HCT116 (cell line): ENCODE results near the gene CNN2. TPM values are rescaled to one million over a fixed set of nuclear protein-coding genes. Genes with fewer than 3 reads are reported as not detected.
A peak's percentile ranks its signal among the peaks of the same experiment; 100 is the strongest.

Experiments used
- ATAC-seq: fragments of 200-7000 bp; cut with Tn5 transposase; 2 replicates; pipeline ENCODE4 v1.9.1; 2020; ENCODE audit warnings: mild to moderate bottlenecking, moderate library complexity
- BruUV-seq: library from RNA; stranded (reverse); fragments of 400-500 nt; replicated peaks from 2 replicates; lab custom pipeline; 2021; lab: Mats Ljungman, UMichigan
- CTCF ChIA-PET: fragments of 300-600 bp; sonication (Branson Sonifier 250); formaldehyde crosslinking; loops from one replicate; lab custom pipeline; 2021; ENCODE audit warnings: antibody characterized with exemption; lab: Charles Lee
- POLR2A ChIA-PET: fragments of 300-600, 350-600 bp; sonication (Branson Sonifier 250); formaldehyde crosslinking; loops from one replicate; lab custom pipeline; 2021; ENCODE audit warnings: antibody characterized with exemption; lab: Charles Lee
- RAD21 ChIA-PET, 2 experiments: fragments of 300-600 bp; sonication (Branson Sonifier 250); formaldehyde crosslinking; loops; one replicate each; lab custom pipeline; 2023; ENCODE audit warnings: low total read pairs in 2 of 2; ENCODE audit not compliant: uncharacterized antibody in 2 of 2, unreplicated experiment in 2 of 2, low non-redundant PET in 1 of 2; lab: Charles Lee
- DNase-seq: peaks from one replicate; pipeline ENCODE4 v3.0.0-alpha.2; 2010; ENCODE audit warnings: low read depth, low spot score
- H2AFZ ChIP-seq: fragments of 200-600 bp; shearing (Covaris generic), sonication (generic); 2 replicates; pipeline ENCODE4 v1.6.1; 2017; ENCODE audit warnings: low read depth, mixed run types, mixed read lengths, antibody characterized with exemption, low read length; ENCODE audit not compliant: poor library complexity, severe bottlenecking
- H3K27ac ChIP-seq: 2 replicates; pipeline ENCODE4 v1.5.1; 2012; ENCODE audit warnings: low read depth, low read length
- H3K27me3 ChIP-seq: fragments of 200-600 bp; sonication (generic); 2 replicates; pipeline ENCODE4 v1.6.1; 2016; ENCODE audit warnings: mixed run types, low read length, mixed read lengths; ENCODE audit not compliant: insufficient read depth
- H3K36me3 ChIP-seq, 2 experiments: fragments of 200-500 bp in 1 of 2; fragments of 200-600 bp in 1 of 2; sonication (Bioruptor generic) in 1 of 2; sonication (generic) in 1 of 2; 2 replicates each; pipeline versions ENCODE4 v1.5.1 to v1.6.1; 2014 to 2016; ENCODE audit warnings: low read length in 2 of 2, inconsistent platforms in 1 of 2, mixed read lengths in 1 of 2, mixed run types in 1 of 2; ENCODE audit not compliant: insufficient read depth in 2 of 2, control insufficient read depth in 1 of 2
- H3K4me1 ChIP-seq, 2 experiments: fragments of 200-600 bp in 1 of 2; sonication (generic) in 1 of 2; 2 replicates each; pipeline versions ENCODE4 v1.5.1 to v1.6.1; 2012 to 2017; ENCODE audit warnings: low read length in 2 of 2, inconsistent platforms in 1 of 2, mild to moderate bottlenecking in 1 of 2, mixed read lengths in 1 of 2, mixed run types in 1 of 2, moderate library complexity in 1 of 2; ENCODE audit not compliant: insufficient read depth in 2 of 2, control insufficient read depth in 1 of 2
- H3K4me2 ChIP-seq: fragments of 200-600 bp; sonication (generic); 2 replicates; pipeline ENCODE4 v1.6.1; 2017; ENCODE audit warnings: mixed run types, low read length, mixed read lengths
- H3K4me3 ChIP-seq, 2 experiments: fragments of 200-600 bp in 1 of 2; sonication (generic) in 1 of 2; replicated peaks in 1 of 2; 2 replicates each; pipeline ENCODE4 v1.5.1; 2011 to 2016; ENCODE audit warnings: low read length in 2 of 2, control low read depth in 1 of 2, low read depth in 1 of 2, mild to moderate bottlenecking in 1 of 2, mixed read lengths in 1 of 2, mixed run types in 1 of 2
- H3K79me2 ChIP-seq: fragments of 200-600 bp; sonication (generic); 2 replicates; pipeline ENCODE4 v1.6.1; 2017; ENCODE audit warnings: mild to moderate bottlenecking, mixed run types, low read length, moderate library complexity, mixed read lengths; ENCODE audit not compliant: insufficient read depth
- H3K9ac ChIP-seq: fragments of 200-600 bp; sonication (generic); 2 replicates; pipeline ENCODE4 v1.6.1; 2016; ENCODE audit warnings: low read length, mixed read lengths
- H3K9me2 ChIP-seq: fragments of 200-600 bp; sonication (generic), shearing (Covaris generic); 2 replicates; pipeline ENCODE4 v1.6.1; 2017; ENCODE audit warnings: mixed run types, mild to moderate bottlenecking, moderate library complexity; ENCODE audit not compliant: insufficient read depth
- H3K9me3 ChIP-seq, 2 experiments: fragments of 200-500 bp in 1 of 2; fragments of 200-600 bp in 1 of 2; sonication (Bioruptor generic) in 1 of 2; sonication (generic) in 1 of 2; 2 replicates each; pipeline ENCODE4 v1.6.1; 2014 to 2017; ENCODE audit warnings: low read length in 2 of 2, mixed read lengths in 2 of 2, inconsistent platforms in 1 of 2, low read depth in 1 of 2, mild to moderate bottlenecking in 1 of 2, mixed run types in 1 of 2, moderate library complexity in 1 of 2; ENCODE audit not compliant: control insufficient read depth in 1 of 2, insufficient read depth in 1 of 2
- H4K20me1 ChIP-seq: fragments of 200-600 bp; sonication (generic), shearing (Covaris generic); 2 replicates; pipeline ENCODE4 v1.6.1; 2017; ENCODE audit warnings: mixed run types, mild to moderate bottlenecking, moderate library complexity; ENCODE audit not compliant: insufficient read depth
- CBX3 ChIP-seq: IDR thresholded peaks from 2 replicates; pipeline ENCODE4 v1.6.1; 2012; ENCODE audit warnings: low read depth
- CEBPB ChIP-seq: IDR thresholded peaks from 2 replicates; pipeline ENCODE4 v1.6.1; 2012; ENCODE audit warnings: low read depth
- EGR1 ChIP-seq: IDR thresholded peaks from 2 replicates; pipeline ENCODE4 v1.6.1; 2012; ENCODE audit warnings: low read depth
- ELF1 ChIP-seq: IDR thresholded peaks from 2 replicates; pipeline ENCODE4 v1.6.1; 2012; ENCODE audit warnings: low read depth, borderline replicate concordance
- EZH2 ChIP-seq: fragments of 200-600 bp; sonication (generic); IDR thresholded peaks from 2 replicates; pipeline ENCODE4 v1.6.1; 2017; ENCODE audit warnings: antibody characterized with exemption, mixed run types
- EZH2phosphoT487 ChIP-seq: fragments of 200-600 bp; IDR thresholded peaks from 2 replicates; pipeline ENCODE4 v1.6.1; 2018; ENCODE audit warnings: antibody characterized with exemption, borderline replicate concordance
- FOSL1 ChIP-seq: IDR thresholded peaks from 2 replicates; pipeline ENCODE4 v1.6.1; 2012; ENCODE audit warnings: low read depth
- JUND ChIP-seq: IDR thresholded peaks from 2 replicates; pipeline ENCODE4 v1.6.1; 2012
- POLR2A ChIP-seq: IDR thresholded peaks from 2 replicates; pipeline ENCODE4 v1.7.0; 2011; ENCODE audit warnings: borderline replicate concordance; ENCODE audit not compliant: insufficient read depth, insufficient read length; ENCODE audit errors: extremely low read depth
- POLR2AphosphoS5 ChIP-seq: IDR thresholded peaks from 2 replicates; pipeline ENCODE4 v1.6.1; 2011; ENCODE audit warnings: mild to moderate bottlenecking, low read depth, low read length, moderate library complexity
- RAD21 ChIP-seq: IDR thresholded peaks from 2 replicates; pipeline ENCODE4 v1.6.1; 2012; ENCODE audit warnings: low read depth, mild to moderate bottlenecking
- SIN3A ChIP-seq: IDR thresholded peaks from 2 replicates; pipeline ENCODE4 v1.6.1; 2012; ENCODE audit warnings: low read depth
- SP1 ChIP-seq: IDR thresholded peaks from 2 replicates; pipeline ENCODE4 v1.6.1; 2012; ENCODE audit warnings: low read depth
- SRF ChIP-seq: IDR thresholded peaks from 2 replicates; pipeline ENCODE4 v1.6.1; 2012; ENCODE audit warnings: low read depth
- TCF7L2 ChIP-seq: IDR thresholded peaks from 2 replicates; pipeline ENCODE4 v1.7.0; 2011; ENCODE audit warnings: borderline replicate concordance, inconsistent platforms; ENCODE audit not compliant: insufficient read depth, insufficient read length; ENCODE audit errors: extremely low read depth
- YY1 ChIP-seq: IDR thresholded peaks from 2 replicates; pipeline ENCODE4 v1.6.1; 2011; ENCODE audit warnings: low read length, low read depth, moderate library complexity, mild to moderate bottlenecking; ENCODE audit not compliant: insufficient replicate concordance; ENCODE audit errors: extremely low read depth
- ZNF274 ChIP-seq: fragments of 200-500 bp; sonication (Bioruptor generic); IDR thresholded peaks from 2 replicates; pipeline ENCODE4 v1.6.1; 2014; ENCODE audit warnings: mild to moderate bottlenecking, low read depth, low read length, inconsistent platforms
- intact Hi-C: fragments of 100-400 bp; cut with micrococcal nuclease; formaldehyde crosslinking; loops from 2 replicates; pipeline ENCODE4 v1.10.0; 2022
- total RNA-seq: library from RNA; stranded (reverse); gene quantifications from one replicate; pipeline ENCODE4 v1.2.1, GENCODE V29; 2021; ENCODE audit not compliant: unreplicated experiment
- TF ChIP-seq, protein P1 (sequence below): IDR thresholded peaks from 2 replicates; pipeline ENCODE4 v1.6.1; 2011; ENCODE audit warnings: mild to moderate bottlenecking, low read length, moderate library complexity; ENCODE audit not compliant: insufficient replicate concordance; ENCODE audit errors: extremely low read depth
- TF ChIP-seq, protein P2 (sequence below): IDR thresholded peaks from 2 replicates; pipeline ENCODE4 v1.6.1; 2012
- TF ChIP-seq, protein P3 (sequence below): IDR thresholded peaks from 2 replicates; pipeline ENCODE4 v1.6.1; 2012
- TF ChIP-seq, protein P4 (sequence below): IDR thresholded peaks from 2 replicates; pipeline ENCODE4 v1.6.1; 2012; ENCODE audit warnings: low read depth

Gene CNN2
- total RNA-seq, 1 experiment from 2014 or later = 212 TPM

DNA sequence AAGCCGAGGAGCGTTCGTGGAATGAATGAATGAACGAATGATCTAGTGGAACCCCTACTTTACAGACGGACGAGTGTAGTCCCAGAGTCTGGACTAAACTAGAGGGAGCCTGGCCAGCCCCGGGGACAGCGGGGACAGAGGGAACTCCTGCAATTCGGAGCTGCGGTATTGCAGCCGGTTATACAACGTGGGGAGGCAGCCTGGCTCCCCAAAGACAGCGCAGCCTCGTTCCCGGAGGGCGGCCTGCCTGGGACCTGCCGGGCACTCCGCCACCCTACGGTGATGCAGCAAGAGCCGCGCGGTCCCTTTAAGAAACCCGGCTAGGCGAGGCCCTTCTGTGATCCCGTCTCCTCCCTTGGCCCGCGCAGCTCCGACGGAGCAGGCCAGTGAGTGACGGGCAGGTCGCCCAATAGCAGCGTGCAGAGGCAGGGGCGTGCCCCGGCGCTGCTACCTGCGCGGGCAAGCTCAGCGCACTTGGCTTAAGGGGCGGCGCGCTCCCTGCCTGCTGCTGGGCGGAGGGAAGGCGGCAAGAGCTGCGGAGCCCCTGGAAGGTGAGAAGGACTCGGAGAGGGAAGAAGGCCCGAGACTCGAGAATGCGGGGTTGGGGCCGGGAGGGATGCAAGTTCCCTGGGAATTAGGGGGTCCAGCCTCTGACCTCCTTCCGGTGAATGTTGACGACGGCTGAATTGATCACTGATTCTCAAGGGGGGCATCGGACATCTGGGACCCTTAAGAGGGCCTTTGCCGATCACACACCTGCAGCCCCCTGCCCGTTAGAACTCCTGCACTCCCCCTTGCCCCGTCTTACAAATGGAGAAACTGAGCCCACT is 13.5 kb downstream of the CNN2 start, which contains the start of gene ABCA7:
Gene ABCA7, plus strand, starts transcription at position 462 of the 830 bp plus-strand sequence. CDS start 1,255 bp downstream, outside the sequence.
- ATAC-seq (peak; percentile 78), DNase-seq (peak; percentile 96)
- intact Hi-C loops = loop anchor here (2.0 kb wide), 1 partner anchor 13 kb away; the partner anchor contains the start of gene CNN2
- Histone ChIP-seq H3K9ac (peak within 1 kb of the TSS; percentile 84), H3K27ac (peak within 1 kb of the TSS; percentile 78), H3K36me3 (peaks cover 4 to 14% of the 10 kb centered on the region in 2 experiments; a peak in 3 of 4 replicates), H2AFZ (no peak within 1 kb of the TSS), H3K9me2 (no peaks in the 10 kb centered on the region), H3K79me2 (peaks cover 17% of the 10 kb centered on the region; the same call in 1 of the 2 replicates), H4K20me1 (no peaks in the 10 kb centered on the region), H3K4me2 (peak within 1 kb of the TSS; percentile 88), H3K4me1 (peaks cover 31 to 67% of the 10 kb centered on the region in 2 experiments), H3K4me3 (peak within 1 kb of the TSS; percentile 91), H3K27me3 (no peaks in the 10 kb centered on the region), H3K9me3 (no peaks in the 10 kb centered on the region)
- CTCF ChIA-PET = interaction anchor here (0.9 to 1.1 kb wide), 4 partner anchors 12 to 227 kb away, joined by 3 to 7 read pairs (median 4); no protein-coding TSS in a partner anchor
- BruUV-seq = TSS peak; percentile 52
- POLR2A ChIA-PET = interaction anchor here (0.7 to 7.8 kb wide), 6 partner anchors 12 to 229 kb away, joined by 3 to 85 read pairs (median 6); partner anchors contain the start of genes CIRBP, CNN2, RNU6-2 and WDR18
- RAD21 ChIA-PET = interaction anchor here (1.0 to 1.1 kb wide), 2 partner anchors 12 to 15 kb away, joined by 4 read pairs; no protein-coding TSS in a partner anchor
- TF ChIP-seq CEBPB (no peak), JUND (no peak), ELF1 (no peak), EGR1 (no peak), RAD21 (no peak), SIN3A (peak; percentile 71; the same call in 1 of the 2 replicates), YY1 (no peak), EZH2phosphoT487 (no peak), SP1 (peak; percentile 99), POLR2A (no peak), ZNF274 (no peak), CBX3 (no peak), SRF (no peak), EZH2 (no peak), TCF7L2 (peak; percentile 49), FOSL1 (no peak), POLR2AphosphoS5 (peak; percentile 70)
- TF ChIP-seq, protein P1, sequence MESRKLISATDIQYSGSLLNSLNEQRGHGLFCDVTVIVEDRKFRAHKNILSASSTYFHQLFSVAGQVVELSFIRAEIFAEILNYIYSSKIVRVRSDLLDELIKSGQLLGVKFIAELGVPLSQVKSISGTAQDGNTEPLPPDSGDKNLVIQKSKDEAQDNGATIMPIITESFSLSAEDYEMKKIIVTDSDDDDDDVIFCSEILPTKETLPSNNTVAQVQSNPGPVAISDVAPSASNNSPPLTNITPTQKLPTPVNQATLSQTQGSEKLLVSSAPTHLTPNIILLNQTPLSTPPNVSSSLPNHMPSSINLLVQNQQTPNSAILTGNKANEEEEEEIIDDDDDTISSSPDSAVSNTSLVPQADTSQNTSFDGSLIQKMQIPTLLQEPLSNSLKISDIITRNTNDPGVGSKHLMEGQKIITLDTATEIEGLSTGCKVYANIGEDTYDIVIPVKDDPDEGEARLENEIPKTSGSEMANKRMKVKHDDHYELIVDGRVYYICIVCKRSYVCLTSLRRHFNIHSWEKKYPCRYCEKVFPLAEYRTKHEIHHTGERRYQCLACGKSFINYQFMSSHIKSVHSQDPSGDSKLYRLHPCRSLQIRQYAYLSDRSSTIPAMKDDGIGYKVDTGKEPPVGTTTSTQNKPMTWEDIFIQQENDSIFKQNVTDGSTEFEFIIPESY = no peak
- TF ChIP-seq, protein P2, sequence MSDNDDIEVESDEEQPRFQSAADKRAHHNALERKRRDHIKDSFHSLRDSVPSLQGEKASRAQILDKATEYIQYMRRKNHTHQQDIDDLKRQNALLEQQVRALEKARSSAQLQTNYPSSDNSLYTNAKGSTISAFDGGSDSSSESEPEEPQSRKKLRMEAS = peak; percentile 82
- TF ChIP-seq, protein P3, sequence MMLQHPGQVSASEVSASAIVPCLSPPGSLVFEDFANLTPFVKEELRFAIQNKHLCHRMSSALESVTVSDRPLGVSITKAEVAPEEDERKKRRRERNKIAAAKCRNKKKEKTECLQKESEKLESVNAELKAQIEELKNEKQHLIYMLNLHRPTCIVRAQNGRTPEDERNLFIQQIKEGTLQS = no peak
- TF ChIP-seq, protein P4, sequence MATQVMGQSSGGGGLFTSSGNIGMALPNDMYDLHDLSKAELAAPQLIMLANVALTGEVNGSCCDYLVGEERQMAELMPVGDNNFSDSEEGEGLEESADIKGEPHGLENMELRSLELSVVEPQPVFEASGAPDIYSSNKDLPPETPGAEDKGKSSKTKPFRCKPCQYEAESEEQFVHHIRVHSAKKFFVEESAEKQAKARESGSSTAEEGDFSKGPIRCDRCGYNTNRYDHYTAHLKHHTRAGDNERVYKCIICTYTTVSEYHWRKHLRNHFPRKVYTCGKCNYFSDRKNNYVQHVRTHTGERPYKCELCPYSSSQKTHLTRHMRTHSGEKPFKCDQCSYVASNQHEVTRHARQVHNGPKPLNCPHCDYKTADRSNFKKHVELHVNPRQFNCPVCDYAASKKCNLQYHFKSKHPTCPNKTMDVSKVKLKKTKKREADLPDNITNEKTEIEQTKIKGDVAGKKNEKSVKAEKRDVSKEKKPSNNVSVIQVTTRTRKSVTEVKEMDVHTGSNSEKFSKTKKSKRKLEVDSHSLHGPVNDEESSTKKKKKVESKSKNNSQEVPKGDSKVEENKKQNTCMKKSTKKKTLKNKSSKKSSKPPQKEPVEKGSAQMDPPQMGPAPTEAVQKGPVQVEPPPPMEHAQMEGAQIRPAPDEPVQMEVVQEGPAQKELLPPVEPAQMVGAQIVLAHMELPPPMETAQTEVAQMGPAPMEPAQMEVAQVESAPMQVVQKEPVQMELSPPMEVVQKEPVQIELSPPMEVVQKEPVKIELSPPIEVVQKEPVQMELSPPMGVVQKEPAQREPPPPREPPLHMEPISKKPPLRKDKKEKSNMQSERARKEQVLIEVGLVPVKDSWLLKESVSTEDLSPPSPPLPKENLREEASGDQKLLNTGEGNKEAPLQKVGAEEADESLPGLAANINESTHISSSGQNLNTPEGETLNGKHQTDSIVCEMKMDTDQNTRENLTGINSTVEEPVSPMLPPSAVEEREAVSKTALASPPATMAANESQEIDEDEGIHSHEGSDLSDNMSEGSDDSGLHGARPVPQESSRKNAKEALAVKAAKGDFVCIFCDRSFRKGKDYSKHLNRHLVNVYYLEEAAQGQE = no peak
